Retinal pigment epithelial cell (primary cell): Measurements from ENCODE around the gene MAP3K5.

Source experiments
- DNase-seq: peaks from one replicate; pipeline ENCODE4 v3.0.0-alpha.2; 2010; ENCODE audit warnings: low read depth
- H3K4me3 ChIP-seq: 2 replicates; pipeline ENCODE4 v1.5.1; 2011; ENCODE audit warnings: mild to moderate bottlenecking, low read length, control low read depth, moderate library complexity
- CTCF ChIP-seq: conservative IDR thresholded peaks from 2 replicates; pipeline ENCODE4 v1.5.1; 2011; ENCODE audit warnings: low read depth, low read length, control low read depth, inconsistent platforms

Gene MAP3K5

DNA sequence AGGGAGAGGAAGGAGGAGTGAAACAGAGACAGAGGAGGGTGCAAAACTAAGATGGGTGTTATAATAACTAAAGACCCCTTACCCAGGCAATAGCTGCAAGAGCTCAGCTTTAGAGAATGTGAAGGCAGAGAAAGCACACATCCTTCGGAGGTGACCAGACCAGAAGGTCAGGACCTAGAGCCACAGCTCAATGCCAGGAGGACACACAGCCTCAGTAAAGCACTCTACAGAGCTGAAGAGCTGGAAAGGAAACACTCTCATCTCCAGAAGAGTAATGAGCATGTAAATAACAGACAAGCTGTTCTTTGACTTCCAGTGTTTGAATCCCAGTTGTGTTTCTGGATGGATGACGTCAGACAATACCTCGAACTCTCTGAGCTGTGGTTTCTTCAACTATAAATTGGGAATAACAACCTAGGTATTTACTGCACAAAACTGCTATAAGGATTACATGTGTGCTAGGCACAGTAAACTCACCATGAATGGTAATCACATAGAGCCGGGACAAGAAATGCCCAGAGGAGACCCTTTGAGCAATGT, 63.2 kb downstream of the MAP3K5 start:
- no peak for DNase-seq
- no peak for TF ChIP-seq CTCF
- H3K4me3 ChIP-seq: no peak overlapping the region

DNA sequence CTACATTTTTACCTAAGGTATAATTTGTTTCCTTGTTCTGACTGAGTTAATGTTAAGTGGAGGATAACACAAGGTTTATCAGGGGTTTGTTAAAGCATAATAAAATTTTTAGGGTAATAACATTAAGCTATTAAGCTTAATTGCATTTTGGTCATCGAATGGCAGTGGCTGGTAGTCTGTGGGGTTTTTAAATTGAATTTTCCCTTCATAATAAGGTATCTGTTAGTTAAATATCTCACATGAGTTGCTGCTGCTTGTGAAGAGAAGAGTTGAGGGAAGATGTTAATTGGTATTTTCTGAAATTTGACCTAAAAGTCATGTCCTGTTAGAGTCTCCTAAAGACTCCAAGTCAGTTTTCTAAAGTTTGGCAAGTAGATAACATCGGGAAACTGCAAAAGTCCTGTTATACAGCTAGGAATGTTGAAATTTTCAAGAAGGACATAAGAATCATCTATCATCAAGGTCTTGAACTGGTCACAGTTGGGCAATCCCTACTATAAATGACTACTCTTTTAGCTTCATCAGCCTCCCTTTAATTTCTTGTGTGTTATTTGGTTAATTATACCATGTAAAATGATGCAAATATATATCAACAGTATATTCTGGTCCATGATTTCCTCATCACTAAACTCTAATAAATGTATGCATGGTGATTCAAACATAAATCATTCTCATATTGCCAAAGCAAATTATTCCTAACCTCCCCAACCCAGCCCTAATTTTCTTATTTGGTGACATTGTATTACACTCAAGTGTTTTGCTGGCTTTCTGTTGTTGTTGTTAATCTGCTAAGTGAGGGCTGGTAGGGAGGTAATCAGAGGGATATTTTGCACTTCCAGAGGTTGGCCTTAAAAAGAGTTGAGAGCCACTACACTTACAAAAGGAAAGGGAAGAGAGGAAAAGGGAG, 64.0 kb downstream of the MAP3K5 start:
- TF ChIP-seq CTCF: no peak
- no peak overlapping the region for H3K4me3 ChIP-seq
- DNase-seq: no peak

DNA sequence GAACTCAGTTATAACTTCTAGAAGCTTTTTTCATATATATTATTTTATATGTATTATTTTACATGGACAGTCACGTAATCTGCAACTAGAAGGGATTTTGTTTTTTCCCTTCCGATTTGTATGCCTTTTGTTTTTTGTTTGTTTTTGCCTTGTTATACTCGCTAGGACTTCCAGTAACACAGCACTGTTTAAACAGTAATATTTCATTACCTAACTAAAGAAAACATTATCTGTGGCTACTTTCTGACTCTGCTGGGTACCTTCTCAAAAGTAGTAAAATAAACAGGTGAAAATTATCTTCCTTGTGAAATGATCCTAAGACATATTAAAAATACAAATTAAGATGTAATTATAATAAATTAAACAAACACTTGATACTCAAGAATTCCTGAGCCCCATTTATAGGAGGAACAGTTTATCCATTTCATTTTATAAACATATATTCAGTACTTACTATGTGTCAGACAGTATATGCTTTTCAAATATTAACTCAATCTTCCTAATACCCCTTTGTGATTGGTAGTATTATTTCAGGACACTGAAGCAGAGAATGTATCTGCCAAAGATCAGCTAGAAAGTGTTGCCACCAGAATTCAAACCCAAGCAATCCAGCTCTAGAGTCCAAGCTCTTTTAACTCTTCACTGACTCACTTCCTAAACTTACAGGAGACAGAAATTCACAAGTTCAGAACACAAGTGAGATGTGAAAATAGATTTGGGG, 65.3 kb downstream of the MAP3K5 start:
- no peak for DNase-seq
- no peak for TF ChIP-seq CTCF
- no peak overlapping the region for H3K4me3 ChIP-seq

- no peak for DNase-seq
- no peak for TF ChIP-seq CTCF
- H3K4me3 ChIP-seq: no peak overlapping the region
Measured at GRCh38 chr6:136725124-136725523, 67.2 kb downstream of the MAP3K5 start.

DNA sequence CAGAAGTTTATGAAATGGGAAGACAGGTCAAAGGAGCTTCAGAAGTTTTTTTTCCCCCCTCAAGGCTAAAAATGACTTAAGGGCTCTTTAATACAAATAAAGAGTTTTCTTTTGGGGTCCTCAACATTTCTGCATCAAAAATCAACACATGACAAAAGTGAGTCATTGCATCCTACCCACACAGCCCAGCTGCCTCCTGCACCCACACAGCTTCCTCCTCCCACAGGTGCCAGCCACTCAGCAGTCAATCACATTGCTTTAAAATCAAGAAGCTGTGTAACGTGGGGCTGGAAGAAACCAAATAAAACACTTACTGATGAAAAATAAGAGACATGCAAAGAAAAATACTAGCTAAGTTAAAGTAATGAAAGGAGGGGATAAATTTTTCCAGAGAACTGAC, 68.5 kb downstream of the MAP3K5 start:
- no peak for TF ChIP-seq CTCF
- no peak for DNase-seq
- no peak overlapping the region for H3K4me3 ChIP-seq

DNA sequence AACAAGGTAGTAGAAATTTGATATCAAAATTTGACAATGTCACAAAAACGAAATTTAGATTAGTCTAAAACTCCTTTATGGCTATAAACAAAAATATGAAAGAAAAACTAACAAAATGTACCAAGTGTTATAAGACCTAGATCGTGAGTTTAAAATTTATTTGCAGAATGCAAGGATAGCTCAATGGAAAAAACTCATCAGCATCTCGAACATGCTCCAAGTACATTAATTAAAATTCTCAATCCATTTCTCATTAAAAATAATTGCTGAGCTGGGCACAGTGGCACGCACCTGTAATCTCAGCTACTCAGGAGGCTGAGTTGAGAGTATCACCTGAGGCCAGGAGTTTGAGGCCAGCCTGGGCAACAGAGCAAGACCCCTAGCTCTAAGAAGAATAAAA, 70.8 kb downstream of the MAP3K5 start:
- no peak for DNase-seq
- no peak for TF ChIP-seq CTCF
- H3K4me3 ChIP-seq: no peak overlapping the region
